ENCODE results near the gene KRTAP5-4.
"Not testable (repeated sequence)": the region's sequence is repeated elsewhere in the genome, so short reads cannot be mapped to it uniquely, and the experiment has no call there.

The KRTAP5-4 gene

GRCh38 chr11:1625541-1625940, 3.6 kb upstream of the KRTAP5-4 start:
- no peaks in the 10 kb centered on the region for H4K20me1 ChIP-seq
- no peaks in the 10 kb centered on the region for H3K36me3 ChIP-seq
- TF ChIP-seq Cebpa-rat (IDR thresholded peaks at IDR 0.05) = no peak
- H3K9ac ChIP-seq = no peak overlapping the region
- H3K4me3 ChIP-seq = no peak overlapping the region
- no peaks in the 10 kb centered on the region for H3K9me3 ChIP-seq
- H3K4me1 ChIP-seq = no peaks in the 10 kb centered on the region
- H3K4me2 ChIP-seq = no peak overlapping the region
- no peak overlapping the region for H3K27ac ChIP-seq
- H3K27me3 ChIP-seq = peaks cover 3% of the 10 kb centered on the region; the same call in 1 of the 2 replicates

GRCh38 chr11:1624621-1625020, 2.7 kb upstream of the KRTAP5-4 start:
- H3K27me3 ChIP-seq = peaks cover 3% of the 10 kb centered on the region; the same call in 1 of the 2 replicates
- no peaks in the 10 kb centered on the region for H3K36me3 ChIP-seq
- H3K9me3 ChIP-seq = no peaks in the 10 kb centered on the region
- H3K27ac ChIP-seq = no peak overlapping the region
- no peak overlapping the region for H3K4me2 ChIP-seq
- no peak overlapping the region for H3K4me3 ChIP-seq
- TF ChIP-seq Cebpa-rat (IDR thresholded peaks at IDR 0.05) = no peak
- H3K4me1 ChIP-seq = peaks cover 3% of the 10 kb centered on the region
- H4K20me1 ChIP-seq = no peaks in the 10 kb centered on the region
- H3K9ac ChIP-seq = no peak overlapping the region

DNA sequence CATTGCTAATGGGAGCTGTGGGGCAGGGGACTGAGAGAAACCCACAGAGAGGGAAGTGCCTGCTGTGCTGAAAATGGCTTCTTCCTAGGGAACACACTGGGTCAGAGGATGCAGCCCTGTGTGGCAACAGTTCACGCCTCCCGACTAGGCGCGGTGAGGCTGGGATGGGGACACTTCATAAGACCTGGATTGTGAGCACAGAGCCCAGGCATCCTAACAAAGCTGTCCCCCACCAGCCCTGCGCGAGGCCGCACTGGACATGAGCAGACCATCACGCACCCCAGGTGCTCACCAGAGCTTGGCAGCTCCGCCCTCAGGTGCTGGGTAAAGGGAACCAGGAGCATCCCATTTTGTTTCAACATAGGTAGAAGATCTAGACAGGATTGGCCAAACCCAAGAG, 1.8 kb upstream of the KRTAP5-4 start:
- Histone ChIP-seq H3K9me3 (no peaks in the 10 kb centered on the region), H3K9ac (no peak overlapping the region), H4K20me1 (no peaks in the 10 kb centered on the region), H3K27ac (no peak overlapping the region), H3K27me3 (peaks cover 3% of the 10 kb centered on the region; the same call in 1 of the 2 replicates), H3K4me1 (peaks cover 9% of the 10 kb centered on the region), H3K4me3 (no peak overlapping the region), H3K4me2 (no peak overlapping the region), H3K36me3 (no peaks in the 10 kb centered on the region)
- no peak for TF ChIP-seq Cebpa-rat (IDR thresholded peaks at IDR 0.05)

DNA sequence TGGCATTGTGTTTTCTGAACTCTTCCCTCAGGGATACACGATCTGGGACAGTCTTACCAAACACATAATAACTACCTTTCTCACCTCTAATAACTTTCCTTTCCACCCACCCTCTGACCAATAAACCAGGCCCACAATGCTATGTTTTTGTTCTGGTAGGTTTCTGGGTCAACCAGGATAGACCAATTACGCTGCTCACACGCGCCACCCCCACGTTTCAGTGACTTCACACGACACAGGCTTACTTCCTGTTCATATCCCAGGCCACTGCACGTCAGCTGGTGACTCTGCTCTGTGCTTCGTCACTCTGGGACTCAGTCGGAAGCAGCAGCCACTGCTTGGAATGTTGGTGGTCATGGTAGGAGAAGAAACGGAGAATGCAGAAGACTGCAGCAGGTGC, 2.5 kb downstream of the KRTAP5-4 start:
- Histone ChIP-seq H3K36me3 (no peaks in the 10 kb centered on the region), H3K27me3 (0 out of 2 replicates have a peak, but pooled peaks cover 3% of the 10 kb centered on the region), H3K9me3 (peaks cover 5% of the 10 kb centered on the region; the same call in 1 of the 2 replicates), H3K9ac (no peak overlapping the region), H3K27ac (no peak overlapping the region), H3K4me1 (peaks cover 9% of the 10 kb centered on the region), H3K4me3 (no peak overlapping the region), H3K4me2 (peak overlapping the region; percentile 34; the same call in 1 of the 2 replicates), H4K20me1 (no peaks in the 10 kb centered on the region)
- TF ChIP-seq Cebpa-rat (IDR thresholded peaks at IDR 0.05) = no peak

DNA sequence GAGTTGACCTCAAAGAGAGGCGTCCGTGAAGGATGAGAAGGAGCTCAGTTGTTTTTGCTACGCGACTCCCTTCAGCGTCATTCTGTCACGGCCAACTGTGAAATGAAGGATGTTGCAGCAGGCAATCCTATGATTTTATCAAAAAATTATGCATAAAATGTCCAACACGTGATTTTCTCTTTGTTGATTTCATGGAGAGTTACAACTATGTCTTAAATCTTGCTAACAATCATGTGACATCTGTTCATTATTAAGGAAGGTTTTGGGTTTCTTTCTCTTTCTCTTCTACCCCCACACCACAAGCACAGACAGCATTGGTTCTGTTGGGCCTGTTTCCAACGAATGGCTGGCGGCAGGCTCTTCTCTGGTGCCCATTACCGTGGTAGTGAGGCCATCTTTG, 3.7 kb downstream of the KRTAP5-4 start:
- Histone ChIP-seq H4K20me1 (no peaks in the 10 kb centered on the region), H3K4me3 (no peak overlapping the region), H3K27me3 (0 out of 2 replicates have a peak, but pooled peaks cover 3% of the 10 kb centered on the region), H3K36me3 (no peaks in the 10 kb centered on the region), H3K27ac (no peak overlapping the region), H3K9ac (no peak overlapping the region), H3K4me2 (no peak overlapping the region), H3K9me3 (peaks cover 5% of the 10 kb centered on the region; the same call in 1 of the 2 replicates), H3K4me1 (peaks cover 9% of the 10 kb centered on the region)
- TF ChIP-seq Cebpa-rat (IDR thresholded peaks at IDR 0.05) = no peak

DNA sequence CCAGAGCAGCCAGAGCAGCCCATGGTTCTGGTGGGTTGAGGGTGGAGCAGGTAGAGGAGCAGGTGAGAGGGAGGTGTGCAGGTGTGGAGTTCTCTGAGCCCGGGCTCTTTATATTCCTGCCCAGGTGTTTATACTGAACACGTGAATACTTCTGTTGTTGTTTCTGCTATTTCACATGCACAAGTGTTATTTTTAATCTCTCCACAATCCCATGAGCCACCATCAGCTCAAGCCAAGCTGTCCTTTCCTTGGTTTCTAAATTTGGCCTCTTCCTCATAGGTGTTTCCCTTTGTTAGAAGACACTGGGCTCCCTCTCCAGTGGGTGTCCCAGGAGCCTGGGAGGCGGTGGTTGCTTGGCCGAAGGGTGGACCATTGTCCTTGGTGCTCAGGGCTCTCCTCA, 13.6 kb downstream of the KRTAP5-4 start, which contains the start of gene KRTAP5-3:
KRTAP5-3 (minus strand) TSS at position 101 of the 400 bp plus-strand sequence; CDS start at position 23, 78 bp downstream.
- H3K9ac ChIP-seq = no peak within 1 kb of the TSS
- no peaks in the 10 kb centered on the region for H3K36me3 ChIP-seq
- peaks cover 12% of the 10 kb centered on the region; the same call in 1 of the 2 replicates for H3K4me1 ChIP-seq
- H3K27ac ChIP-seq = no peak within 1 kb of the TSS
- no peak for TF ChIP-seq Cebpa-rat (IDR thresholded peaks at IDR 0.05)
- H3K4me2 ChIP-seq = peak within 1 kb of the TSS; percentile 28; the same call in 1 of the 2 replicates
- peaks cover 7% of the 10 kb centered on the region; the same call in 1 of the 2 replicates for H3K9me3 ChIP-seq
- H3K27me3 ChIP-seq = no peaks in the 10 kb centered on the region
- no peak within 1 kb of the TSS for H3K4me3 ChIP-seq
- H4K20me1 ChIP-seq = no peaks in the 10 kb centered on the region

DNA sequence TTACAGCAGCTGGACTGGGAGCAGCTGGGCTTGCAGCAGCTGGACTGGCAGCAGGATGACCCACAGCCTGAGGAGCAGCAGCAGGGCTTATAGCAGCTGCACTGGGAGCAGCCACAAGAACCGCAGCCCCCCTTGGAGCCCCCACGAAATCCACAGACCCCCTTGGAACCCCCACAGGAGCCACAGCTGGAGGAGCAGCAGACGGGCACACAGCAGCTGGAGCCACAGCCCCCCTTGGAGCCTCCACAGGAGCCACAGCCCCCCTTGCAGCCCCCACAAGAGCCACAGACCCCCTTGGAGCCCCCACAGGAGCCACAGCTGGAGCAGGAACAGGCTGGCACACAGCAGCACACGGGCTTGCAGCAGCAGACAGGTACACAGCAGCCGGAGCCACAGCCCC, 14.0 kb downstream of the KRTAP5-4 start:
- not testable (repeated sequence) for H3K27me3 ChIP-seq, H3K4me3 ChIP-seq, H3K36me3 ChIP-seq, H3K9me3 ChIP-seq, H3K27ac ChIP-seq, H4K20me1 ChIP-seq, H3K9ac ChIP-seq
- Histone ChIP-seq H3K4me1 (peaks cover 12% of the 10 kb centered on the region; the same call in 1 of the 2 replicates), H3K4me2 (peak overlapping the region; percentile 28; the same call in 1 of the 2 replicates)

- H4K20me1 ChIP-seq, H3K36me3 ChIP-seq, H3K27me3 ChIP-seq, H3K9ac ChIP-seq, H3K4me2 ChIP-seq, H3K4me3 ChIP-seq, H3K9me3 ChIP-seq, H3K27ac ChIP-seq: not testable (repeated sequence)
- H3K4me1 ChIP-seq = peaks cover 12% of the 10 kb centered on the region; the same call in 1 of the 2 replicates
Measured at GRCh38 chr11:1607156-1607845, 14.6 kb downstream of the KRTAP5-4 start.

DNA sequence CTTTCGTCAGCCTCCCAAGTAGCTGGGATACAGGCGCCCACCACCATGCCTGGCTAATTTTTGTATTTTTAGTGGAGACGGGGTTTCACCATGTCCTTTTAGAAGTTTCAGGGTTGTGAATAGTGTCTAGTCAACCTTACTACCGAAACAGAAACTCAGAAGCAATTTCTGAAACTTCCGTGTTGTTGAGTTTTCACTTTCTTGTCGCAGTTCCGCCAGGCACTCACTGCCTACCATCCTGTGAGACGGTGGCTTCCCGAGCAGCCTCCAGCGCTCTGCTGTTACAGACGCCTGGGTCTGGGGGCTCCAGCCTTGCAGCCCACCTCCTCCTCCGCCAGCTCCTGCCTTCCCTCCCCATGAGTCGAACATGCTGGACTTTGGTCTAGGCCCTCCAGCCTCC, 16.0 kb downstream of the KRTAP5-4 start:
- H3K4me1 ChIP-seq = peaks cover 12% of the 10 kb centered on the region; the same call in 1 of the 2 replicates
- not testable (repeated sequence) for H3K27me3 ChIP-seq, H3K4me2 ChIP-seq, H4K20me1 ChIP-seq, H3K9ac ChIP-seq, H3K9me3 ChIP-seq, H3K27ac ChIP-seq, H3K36me3 ChIP-seq, H3K4me3 ChIP-seq

- Histone ChIP-seq H3K9me3 (no peaks in the 10 kb centered on the region), H3K27me3 (no peaks in the 10 kb centered on the region), H3K27ac (no peak overlapping the region), H4K20me1 (no peaks in the 10 kb centered on the region), H3K4me3 (no peak overlapping the region), H3K4me2 (no peak overlapping the region), H3K4me1 (peaks cover 12% of the 10 kb centered on the region; the same call in 1 of the 2 replicates), H3K36me3 (no peaks in the 10 kb centered on the region), H3K9ac (no peak overlapping the region)
- no peak for TF ChIP-seq Cebpa-rat (IDR thresholded peaks at IDR 0.05)
Measured at GRCh38 chr11:1604711-1605110, 17.2 kb downstream of the KRTAP5-4 start.
